AG04449 (cell line): ENCODE measurements around the gene C9.
"Not testable (repeated sequence)": the region's sequence is repeated elsewhere in the genome, so short reads cannot be mapped to it uniquely, and the experiment has no call there.

Experiments
- CTCF ChIA-PET: fragments of 350-600 bp; formaldehyde crosslinking; extraction: SDS; loops from one replicate; lab custom pipeline; 2021; ENCODE audit warnings: antibody characterized with exemption; lab: Yijun Ruan, JAX
- POLR2A ChIA-PET: fragments of 400-600, 350-600 bp; formaldehyde crosslinking; extraction: SDS; loops from one replicate; lab custom pipeline; 2020; ENCODE audit warnings: antibody characterized with exemption, inconsistent platforms; lab: Yijun Ruan, JAX
- DNase-seq: peaks from one replicate; pipeline ENCODE4 v3.0.0-alpha.2; 2010; ENCODE audit warnings: low read depth, low spot score
- H3K4me3 ChIP-seq: 2 replicates; pipeline ENCODE4 v1.5.1; 2011; ENCODE audit warnings: low read depth, mild to moderate bottlenecking, control low read depth, low read length
- TF ChIP-seq, protein P1 (sequence below): IDR thresholded peaks from one replicate; pipeline ENCODE4 v1.5.1; 2011; ENCODE audit warnings: mild to moderate bottlenecking, moderate library complexity, low read length, control low read depth, inconsistent platforms; ENCODE audit not compliant: insufficient read depth; ENCODE audit errors: missing control alignments

Gene C9

DNA sequence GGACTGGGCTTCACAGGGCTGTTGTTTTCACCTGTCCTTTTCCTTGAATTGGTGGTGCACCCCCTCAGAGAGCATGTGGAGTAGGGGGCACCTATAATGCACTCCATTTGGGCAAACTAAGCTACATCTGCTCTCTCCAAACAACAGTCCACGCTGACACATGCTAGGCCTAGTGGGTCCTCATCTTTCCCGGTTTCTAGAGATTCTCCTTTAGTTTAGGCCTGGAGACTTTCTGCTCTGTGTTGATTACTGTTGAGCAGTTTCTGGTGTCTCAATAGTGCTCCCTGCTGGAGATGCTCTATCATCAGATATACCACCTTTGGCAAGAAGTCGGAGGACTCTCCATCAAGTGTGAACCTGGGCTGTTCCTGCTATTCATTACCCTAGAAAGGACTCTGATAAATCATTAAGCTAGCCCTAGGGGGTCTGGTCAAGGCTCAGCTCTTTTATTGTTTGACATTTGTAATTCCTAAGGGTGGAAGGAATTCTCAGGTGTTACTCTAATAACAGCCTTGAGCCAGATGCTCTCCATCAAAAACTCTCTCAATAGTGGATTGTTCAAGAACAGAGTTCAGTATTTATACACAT, 81.0 kb downstream of the C9 start:
- DNase-seq, result peak; percentile 9
- TF ChIP-seq, protein P1, sequence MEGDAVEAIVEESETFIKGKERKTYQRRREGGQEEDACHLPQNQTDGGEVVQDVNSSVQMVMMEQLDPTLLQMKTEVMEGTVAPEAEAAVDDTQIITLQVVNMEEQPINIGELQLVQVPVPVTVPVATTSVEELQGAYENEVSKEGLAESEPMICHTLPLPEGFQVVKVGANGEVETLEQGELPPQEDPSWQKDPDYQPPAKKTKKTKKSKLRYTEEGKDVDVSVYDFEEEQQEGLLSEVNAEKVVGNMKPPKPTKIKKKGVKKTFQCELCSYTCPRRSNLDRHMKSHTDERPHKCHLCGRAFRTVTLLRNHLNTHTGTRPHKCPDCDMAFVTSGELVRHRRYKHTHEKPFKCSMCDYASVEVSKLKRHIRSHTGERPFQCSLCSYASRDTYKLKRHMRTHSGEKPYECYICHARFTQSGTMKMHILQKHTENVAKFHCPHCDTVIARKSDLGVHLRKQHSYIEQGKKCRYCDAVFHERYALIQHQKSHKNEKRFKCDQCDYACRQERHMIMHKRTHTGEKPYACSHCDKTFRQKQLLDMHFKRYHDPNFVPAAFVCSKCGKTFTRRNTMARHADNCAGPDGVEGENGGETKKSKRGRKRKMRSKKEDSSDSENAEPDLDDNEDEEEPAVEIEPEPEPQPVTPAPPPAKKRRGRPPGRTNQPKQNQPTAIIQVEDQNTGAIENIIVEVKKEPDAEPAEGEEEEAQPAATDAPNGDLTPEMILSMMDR, result peak; percentile 57
- CTCF ChIA-PET, result interaction anchor here (0.6 to 7.5 kb wide), 59 partner anchors 9 to 1591 kb away, joined by 3 to 108 read pairs (median 5); partner anchors contain the start of gene FYB1
- no peak overlapping the region for H3K4me3 ChIP-seq
- POLR2A ChIA-PET, result no interaction called here

DNA sequence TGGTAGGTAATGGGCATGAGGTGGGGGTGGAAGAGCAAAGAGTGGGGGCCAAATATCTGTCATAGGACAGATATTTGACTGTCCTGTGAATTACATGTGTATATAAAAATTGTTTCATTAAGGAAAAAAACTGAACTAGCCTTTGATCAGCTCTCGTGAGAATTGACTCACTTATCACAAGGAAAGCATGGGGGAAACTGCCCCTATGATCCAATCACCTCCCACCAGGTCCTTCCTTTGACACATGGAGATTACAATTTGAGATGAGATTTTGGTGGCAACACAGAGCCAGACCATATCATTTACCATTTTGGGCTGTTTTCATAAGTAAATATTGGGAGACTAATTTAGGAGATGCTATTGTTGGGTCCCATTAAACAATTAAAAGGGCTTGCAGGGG, 81.7 kb downstream of the C9 start:
- TF ChIP-seq, protein P1, result no peak
- CTCF ChIA-PET, result interaction anchor here (0.9 to 7.5 kb wide), 37 partner anchors 9 to 841 kb away, joined by 3 to 108 read pairs (median 7); partner anchors contain the start of gene FYB1
- H3K4me3 ChIP-seq, result no peak overlapping the region
- no peak for DNase-seq
- POLR2A ChIA-PET, result no interaction called here

DNA sequence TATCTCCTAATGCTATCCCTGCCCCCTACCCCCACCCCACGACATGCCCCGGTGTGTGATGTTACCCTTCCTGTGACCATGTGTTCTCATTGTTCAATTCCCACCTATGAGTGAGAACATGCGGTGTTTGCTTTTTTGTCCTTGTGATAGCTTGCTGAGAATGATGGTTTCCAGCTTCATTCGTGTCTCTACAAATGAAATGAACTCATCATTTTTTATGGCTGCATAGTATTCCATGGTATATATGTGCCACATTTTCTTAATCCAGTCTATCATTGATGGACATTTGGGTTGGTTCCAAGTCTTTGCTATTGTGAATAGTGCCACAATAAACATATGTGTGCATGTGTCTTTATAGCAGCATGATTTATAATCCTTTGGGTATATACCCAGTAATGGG, 88.4 kb downstream of the C9 start:
- POLR2A ChIA-PET, CTCF ChIA-PET, DNase-seq, H3K4me3 ChIP-seq: not testable (repeated sequence)

DNA sequence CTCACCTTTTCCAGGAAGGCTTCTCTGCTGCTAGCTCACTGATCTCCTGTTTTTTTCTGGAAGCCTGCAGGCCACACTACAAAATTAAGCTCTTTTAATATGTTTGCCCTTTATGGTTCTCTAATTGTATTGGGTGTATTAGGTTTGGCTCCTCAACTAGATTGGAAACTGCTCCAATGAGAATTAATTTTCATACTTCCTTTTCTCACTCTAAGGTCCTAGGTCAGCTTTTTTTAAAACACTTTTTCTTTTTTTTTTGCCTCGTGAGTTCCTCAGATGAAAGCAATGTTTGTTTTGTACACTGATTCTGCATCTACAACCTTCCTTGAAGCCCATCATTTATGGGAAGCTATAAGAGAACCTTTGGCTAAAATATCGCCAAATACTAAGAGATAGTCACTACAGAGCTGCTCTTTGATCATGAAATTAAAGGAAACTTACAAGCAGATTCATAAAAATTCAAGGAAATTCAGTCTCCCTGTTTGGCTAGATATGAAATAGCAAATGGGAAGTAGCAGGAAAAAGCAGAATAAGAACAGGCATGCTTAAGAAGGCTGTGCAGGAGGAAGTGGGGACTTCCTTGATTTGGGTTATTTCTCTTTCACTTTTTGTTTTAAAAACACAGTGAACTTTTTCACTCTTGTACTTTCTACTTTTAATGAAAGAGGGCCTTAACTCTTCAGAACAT, 89.8 kb downstream of the C9 start:
- ChIA-PET CTCF (interaction anchor here (1.5 to 2.9 kb wide), 3 partner anchors 9 to 57 kb away, joined by 6 to 34 read pairs (median 12); no protein-coding TSS in a partner anchor), POLR2A (no interaction called here)
- DNase-seq, result no peak
- H3K4me3 ChIP-seq, result no peak overlapping the region
- TF ChIP-seq, protein P1, result no peak

DNA sequence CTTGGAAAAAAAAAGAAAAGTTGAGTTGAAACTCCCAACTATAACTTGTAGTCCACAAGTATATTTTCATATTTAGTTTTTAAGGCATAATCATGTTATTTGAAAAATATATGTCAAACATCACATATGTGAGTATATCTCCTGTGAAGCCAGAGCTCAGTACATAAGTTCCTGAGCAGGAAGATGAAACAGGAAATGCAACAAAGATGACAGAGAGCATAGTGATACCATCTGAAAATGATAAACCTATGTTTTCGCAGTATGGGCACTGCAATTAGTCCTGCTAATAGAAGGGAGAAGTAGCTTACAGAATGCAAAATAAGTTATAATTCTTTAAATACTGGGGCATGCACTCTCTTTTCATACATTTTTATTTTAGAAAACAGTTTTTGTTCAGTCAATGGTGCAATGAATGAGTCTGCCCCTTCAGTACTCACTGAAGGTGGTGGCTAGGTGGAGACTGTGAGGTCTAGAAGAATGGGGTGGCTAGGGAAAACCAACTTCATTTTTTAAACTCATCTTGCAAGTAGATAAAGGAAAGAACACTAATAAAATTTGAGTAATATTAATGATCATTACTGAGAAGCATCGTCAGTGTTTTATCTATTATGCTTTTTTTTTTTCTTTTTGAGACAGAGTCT, 90.9 kb downstream of the C9 start:
- TF ChIP-seq, protein P1, result no peak
- no peak for DNase-seq
- POLR2A ChIA-PET, result no interaction called here
- CTCF ChIA-PET, result interaction anchor here (1.0 to 2.9 kb wide), 3 partner anchors 9 to 56 kb away, joined by 3 to 34 read pairs (median 6); no protein-coding TSS in a partner anchor
- no peak overlapping the region for H3K4me3 ChIP-seq

DNA sequence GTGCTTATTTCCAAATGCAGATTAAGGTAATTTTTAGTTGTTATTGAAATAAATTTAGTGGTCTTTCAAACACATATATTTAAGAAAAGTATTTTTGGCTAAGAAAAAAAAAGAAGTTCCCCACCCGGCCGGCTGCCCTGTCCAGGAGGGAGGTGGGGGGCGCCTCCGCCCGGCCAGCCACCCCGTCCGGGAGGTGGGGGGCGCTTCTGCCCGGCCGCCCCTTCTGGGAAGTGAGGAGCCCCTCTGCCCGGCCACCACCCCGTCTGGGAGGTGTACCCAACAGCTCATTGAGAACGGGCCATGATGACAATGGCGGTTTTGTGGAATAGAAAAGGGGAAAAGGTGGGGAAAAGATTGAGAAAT, 91.4 kb downstream of the C9 start:
- POLR2A ChIA-PET, H3K4me3 ChIP-seq: not testable (repeated sequence)
- CTCF ChIA-PET, result interaction anchor here (1.0 to 2.9 kb wide), 3 partner anchors 11 to 55 kb away, joined by 3 to 34 read pairs (median 3); no protein-coding TSS in a partner anchor

More for the DNA sequence above, 91.4 kb downstream of the C9 start:
- DNase-seq, result not testable (repeated sequence)
